Stimulated activated CD8-positive, alpha-beta memory T cell treated with anti-CD3 and anti-CD28 coated beads, Interleukin-4, amount 100 ng/mL, for 24 hours (primary cell): ENCODE measurements around the gene LPP.

Source experiments
- DNase-seq: peaks from one replicate; pipeline ENCODE4 v3.0.0-alpha.2; 2020; ENCODE audit warnings: low read depth

Gene LPP

DNA sequence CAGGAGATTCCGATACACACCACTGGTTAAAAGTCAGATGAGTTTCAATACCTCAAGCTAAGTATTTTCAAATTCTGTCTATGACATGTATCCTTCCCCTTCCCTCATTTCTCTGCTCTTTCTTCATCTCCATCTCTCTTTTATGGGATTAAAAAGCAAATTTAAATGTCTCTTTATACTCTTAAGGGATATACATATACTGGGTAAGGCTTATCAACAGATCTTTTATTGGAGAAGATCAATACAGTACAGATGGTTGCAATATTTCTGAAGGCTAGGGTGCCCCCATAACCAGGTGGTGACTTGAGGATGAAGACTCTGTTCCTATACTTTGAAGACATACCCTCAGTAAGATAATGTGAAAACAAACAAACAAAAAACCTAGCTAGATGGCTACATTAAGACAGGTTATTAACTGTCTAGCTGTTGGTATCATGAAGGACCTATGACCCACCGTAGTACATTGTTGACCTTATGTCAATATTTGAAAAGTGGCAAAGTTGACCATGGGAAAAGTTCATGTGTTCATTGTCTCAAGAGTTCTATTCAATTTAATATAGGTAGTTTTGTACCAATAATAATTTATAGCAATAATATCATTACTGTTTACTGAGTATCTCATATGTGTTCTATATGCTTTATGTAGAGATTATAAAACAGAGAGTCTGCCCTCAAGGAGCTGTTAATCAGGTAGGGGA is 319.8 kb downstream of the LPP start:
- no peak for DNase-seq

- DNase-seq: no peak
These were observed 323.0 kb downstream of the LPP start for GRCh38 chr3:188476935-188477334.

DNA sequence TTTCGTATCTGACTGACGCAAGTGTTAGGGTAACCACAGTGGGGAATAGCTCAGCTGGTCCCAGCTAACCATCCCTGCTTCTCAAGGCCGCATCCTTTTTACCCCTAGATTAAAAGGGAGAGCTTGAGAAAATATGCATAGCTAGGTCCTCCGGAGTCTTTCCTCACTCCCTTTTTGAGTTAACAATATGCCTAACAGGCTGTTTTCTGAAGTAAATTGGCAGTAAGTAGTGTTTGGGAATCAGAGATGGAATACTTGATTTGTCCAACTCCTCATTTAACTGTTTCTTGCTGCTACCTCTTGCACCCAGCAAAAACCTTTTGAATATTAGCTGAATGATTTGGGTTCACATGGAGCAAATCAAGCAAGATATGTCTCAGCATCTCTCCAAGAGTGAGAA is 326.1 kb downstream of the LPP start:
- no peak for DNase-seq

DNA sequence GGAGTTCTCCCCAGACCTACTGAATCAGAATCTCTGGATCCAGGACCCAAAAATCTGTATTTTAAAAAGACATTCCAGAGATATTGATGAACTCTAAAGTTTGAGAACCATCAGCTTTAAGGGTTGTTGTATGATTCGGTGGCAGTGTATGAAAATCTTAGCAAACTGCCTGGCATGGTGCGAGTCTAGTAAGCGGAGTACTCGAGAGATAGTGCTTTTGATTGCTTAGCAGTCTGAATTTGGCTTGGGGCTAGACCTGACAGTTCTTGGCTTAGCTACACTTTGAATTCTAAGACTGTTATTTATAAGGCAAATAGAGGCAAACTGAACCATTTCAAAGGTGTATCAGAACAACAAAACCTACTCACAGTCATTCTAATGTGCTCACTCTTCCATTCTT is 329.0 kb downstream of the LPP start:
- DNase-seq: no peak

DNA sequence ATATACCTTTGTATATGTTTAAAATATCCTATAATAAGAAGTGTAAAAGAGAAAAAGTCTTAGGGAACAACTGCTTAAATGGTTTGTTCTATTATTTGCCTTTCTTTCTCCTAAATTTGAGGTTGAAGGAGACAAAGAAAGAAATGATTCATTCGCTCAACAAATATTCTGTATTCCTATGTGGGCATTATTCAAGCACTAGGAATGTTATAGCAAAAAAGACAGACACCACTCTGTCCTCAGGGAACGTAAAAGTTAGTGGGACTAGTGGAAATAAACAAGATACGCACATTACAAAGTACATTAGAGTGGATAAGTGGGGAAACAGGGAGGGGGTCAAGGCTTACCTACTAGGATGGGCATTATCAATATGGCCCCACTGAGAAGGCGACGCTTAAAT is 332.2 kb downstream of the LPP start:
- no peak for DNase-seq

DNA sequence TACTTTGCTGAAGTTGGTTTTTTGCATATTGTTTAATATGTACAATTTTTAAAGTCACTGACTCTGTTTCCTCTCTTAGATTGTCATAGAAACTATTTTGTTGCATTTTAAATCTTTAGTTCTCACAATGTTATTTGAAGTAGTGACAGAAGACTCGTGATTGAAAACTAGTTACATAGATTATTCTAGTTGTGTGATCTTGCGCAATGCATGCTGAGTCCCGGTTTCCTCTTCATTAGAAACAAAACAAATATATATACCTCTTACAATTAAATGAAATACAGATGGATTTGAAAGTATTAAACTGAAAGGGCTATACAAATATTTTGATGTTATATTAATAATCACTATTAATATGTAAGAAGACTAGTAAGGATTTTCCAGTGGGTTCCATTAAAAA is 333.0 kb downstream of the LPP start:
- no peak for DNase-seq

DNA sequence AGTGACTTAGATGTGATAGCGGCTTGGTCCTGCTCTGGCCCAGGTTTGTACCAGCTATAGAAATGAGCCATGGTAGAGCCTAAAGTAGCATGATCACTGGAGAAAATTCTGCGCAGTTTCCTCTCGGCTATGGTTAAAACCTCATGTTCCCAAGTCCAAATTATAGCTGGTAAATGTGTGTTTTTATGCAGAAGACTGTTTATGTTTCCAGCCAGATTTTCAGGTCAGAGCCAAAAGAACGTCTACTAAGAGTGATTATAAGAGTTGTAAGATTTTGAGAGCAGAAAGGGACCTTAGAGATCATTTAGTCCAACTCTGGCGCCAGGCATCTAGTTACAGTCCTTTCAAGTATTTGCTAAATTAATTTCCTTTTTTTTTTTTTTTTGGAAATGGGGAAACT is 333.7 kb downstream of the LPP start:
- no peak for DNase-seq

GRCh38 chr3:188488801-188489200 is 334.8 kb downstream of the LPP start:
- DNase-seq: no peak

DNA sequence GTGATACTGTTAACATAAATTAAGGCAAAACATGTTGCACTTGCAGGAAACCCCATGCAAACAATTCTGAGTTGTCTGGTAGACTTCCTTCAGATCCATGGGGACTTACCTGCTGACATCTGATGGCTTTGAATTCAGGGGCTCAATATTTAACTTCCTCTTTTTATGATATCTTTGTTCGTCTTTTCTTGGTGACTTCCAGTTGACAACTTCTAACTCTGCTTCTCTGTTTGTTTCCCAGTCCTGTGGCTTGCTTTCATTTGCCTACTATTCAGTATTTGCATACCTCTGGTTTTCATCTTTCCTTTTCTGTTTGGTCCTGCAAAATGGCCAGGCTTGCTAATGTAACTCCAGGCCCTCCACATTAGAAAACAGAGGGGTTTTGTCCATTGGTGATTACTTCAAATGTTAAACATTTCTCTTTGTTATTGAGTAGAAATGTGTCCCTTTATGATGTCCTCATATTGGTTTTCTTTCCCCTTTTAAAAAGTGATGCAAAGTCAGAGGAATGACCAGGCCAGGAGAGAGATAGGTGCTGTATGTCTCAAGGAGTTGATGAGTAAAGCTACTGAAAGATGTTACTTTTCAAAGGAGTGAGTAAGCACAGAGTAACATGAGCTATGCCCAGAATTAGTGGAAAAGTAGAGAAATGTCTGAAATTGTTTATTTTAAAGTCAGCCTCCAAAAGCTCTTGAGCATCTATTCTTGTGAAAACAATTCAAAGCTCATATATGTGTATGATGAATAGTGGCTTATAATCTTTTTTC is 335.9 kb downstream of the LPP start:
- no peak for DNase-seq

DNA sequence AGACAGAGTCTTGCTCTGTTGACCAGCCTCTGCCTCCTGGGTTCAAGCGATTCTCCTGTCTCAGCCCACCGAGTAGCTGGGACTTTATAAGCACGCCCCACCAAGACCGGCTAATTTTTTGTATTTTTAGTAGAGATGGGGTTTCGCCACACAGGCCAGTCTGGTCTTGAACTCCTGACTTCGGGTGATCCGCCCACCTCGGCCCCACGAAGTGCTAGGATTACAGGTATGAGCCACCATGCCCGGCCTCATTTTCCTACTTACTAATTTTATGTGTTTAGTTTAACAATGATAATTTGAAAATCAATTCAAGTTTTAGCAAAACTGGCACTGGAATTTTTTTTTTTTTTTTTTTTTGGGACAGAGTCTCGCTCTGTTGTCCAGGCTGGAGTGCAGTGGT is 336.5 kb downstream of the LPP start:
- no peak for DNase-seq

DNA sequence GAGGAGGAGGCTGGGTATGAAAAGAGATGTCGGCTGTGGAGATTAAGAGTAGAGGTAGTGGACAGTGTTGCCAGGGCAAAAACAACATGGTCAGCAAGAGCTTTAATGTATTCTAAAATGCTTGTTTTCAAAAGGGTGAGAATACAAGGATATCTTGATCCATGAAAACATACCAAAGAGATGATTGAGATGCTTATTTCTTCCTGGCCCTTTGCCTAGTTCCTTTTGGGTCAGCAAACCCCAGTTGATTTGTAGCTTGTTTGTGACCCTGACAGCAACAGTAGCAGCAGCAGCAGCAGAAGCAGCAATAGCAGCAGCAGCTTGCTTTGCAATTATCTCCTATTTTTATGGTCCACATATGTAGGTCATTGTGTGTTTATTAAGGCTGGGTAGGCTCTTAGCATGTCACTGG is 337.3 kb downstream of the LPP start:
- DNase-seq: no peak

DNA sequence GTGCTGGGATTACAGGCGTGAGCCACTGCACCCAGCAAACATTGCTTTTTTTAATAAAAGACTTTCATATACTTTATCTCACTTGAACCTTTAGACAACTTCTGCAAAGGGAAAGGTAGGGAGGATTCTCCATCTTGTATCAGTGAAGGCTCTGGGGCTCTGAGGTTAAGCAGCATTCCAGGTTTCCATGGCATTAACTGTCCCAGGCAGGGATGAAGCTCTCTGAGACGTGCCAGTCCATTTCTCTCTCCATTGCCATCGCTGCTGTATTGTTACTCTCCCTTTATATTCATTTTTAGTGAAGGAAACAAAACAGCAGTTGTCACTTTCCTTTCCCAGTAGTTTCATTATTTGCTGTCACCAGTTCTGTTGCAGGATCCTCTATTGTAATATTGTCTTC is 342.4 kb downstream of the LPP start:
- DNase-seq: no peak

DNA sequence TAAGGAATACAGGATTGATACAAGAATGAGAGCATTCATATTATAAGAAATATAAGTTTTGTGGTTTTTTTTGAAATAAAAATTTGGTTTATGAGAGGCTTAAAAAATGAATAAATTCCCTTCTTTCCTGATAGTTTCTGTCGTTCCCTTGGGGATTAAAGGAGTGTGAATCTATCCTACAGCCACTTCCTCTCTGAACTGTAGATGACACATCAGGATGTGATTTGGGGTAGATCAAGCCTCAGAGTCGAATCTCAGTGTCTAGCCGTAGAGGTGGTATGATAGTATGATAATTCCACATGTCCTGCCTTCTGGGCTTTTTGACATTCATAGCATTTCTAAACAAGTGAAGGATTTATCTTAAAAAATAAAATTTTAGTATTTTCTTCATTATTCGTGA is 343.1 kb downstream of the LPP start:
- no peak for DNase-seq

DNA sequence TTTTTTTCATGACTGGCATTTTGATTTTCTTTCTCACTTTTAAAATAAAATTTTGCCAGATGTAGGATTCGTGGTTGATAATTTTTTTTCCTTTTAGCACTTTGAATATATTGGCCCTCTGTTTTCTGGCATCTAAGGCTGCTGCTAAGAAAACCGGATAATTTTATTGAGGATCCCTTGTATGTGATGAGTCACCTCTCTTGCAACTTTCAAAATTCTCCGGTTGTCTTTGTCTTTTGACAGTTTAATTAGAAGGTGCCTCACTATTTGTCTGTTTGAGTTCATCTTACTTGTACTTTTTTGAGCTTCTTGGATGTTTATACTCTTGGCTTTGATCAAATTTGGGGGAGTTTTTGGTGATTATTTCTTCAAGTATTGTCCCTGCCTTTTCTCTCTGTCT is 349.7 kb downstream of the LPP start:
- DNase-seq: no peak

- DNase-seq: no peak
These were observed 351.2 kb downstream of the LPP start for GRCh38 chr3:188505151-188505550.

- no peak for DNase-seq
These were observed 352.0 kb downstream of the LPP start for GRCh38 chr3:188505911-188506310.

DNA sequence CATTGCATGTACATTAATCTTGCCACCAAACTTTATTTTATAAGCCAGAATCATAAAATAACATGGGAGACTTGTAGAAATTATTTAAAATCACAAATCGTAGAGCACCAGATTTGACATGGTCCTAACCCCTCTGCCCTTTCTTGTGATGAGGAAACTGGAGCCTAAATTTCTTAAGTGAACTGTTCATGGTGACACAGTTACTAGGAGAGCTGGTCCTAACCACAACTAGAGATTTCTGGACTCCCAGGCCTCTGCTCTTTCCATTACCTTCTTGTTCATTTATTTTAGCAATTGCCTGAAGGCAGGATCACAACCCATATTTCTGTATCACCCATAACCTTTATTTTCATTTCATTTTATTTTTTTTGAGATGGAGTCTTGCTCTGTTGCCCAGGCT is 352.5 kb downstream of the LPP start:
- no peak for DNase-seq

DNA sequence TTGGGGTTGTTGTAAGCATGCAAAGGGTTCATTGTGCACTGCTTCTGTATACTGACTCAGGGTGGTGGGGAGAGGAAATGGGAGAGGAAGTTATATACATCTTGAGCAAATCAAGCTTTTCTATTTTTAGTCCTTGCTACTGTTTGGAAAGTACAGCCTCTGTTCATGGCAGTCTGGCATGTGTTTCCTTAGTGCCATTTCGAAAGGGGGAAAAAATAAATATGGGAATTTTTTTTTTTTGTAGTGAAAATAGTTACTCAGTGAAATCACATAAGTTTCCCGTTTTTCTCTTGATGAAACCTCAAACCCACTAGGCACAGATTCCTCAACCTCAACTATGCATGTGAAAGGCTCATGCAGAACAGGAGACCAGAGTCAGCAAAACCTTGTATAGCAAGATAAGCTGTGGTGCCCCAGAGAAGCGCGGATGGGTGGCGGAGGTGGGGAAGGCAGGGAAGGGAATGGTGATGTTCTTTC is 353.3 kb downstream of the LPP start:
- DNase-seq: no peak

DNA sequence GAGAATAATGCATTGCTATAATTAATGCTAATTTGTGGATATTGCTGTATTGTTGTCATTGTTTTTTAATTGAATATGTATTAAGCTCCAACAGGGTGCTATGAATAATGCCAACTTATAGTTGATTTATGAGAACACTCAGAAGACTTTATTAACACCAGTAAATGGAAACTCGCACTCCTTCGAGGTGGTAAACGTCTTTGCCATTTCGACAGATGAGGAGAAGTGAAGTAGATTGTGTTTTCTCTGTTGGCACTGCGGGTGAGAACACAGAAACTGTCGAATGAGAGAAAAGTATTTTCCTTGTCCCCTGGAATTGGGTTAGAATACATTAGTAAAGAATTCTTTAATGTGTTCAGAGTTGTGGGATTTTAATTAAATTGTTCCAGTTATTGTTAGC is 354.5 kb downstream of the LPP start:
- DNase-seq: no peak

DNA sequence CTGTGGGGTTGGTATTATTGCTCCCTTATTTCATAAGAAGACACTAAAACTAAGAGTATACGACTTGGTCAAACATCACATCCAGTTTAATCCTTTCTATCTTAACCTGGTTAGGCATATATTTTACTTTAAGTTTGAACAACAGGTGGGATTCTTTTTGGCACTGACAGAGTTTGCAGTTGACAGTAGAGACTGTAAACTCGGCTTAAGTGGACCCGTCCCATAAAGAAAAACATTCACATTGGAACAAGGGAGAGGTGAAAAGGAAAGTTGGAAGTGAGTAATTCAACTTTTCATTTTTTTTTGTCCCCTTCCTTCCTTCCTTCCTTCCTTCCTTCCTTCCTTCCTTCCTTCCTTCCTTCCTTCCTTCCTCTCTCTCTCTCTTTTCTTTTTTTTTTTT is 355.4 kb downstream of the LPP start:
- DNase-seq: no peak

DNA sequence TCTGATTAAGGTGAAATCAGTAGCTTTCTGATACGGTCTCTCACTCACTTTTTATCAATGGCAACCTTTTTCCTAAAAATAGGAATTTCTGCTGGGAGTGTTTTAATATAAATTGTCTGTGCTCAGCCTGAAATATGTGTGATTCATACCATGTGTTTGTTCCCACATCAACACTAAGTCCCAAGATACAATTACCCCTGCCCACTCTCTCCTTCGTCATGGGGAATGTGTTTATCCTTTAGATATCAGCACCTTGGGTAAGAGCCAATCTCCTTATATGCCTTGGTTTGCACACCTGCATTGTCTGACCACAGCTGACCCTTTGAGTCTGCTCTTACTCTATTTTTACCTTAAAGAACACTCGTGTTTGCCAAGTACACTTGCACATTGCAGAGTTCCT is 356.4 kb downstream of the LPP start:
- DNase-seq: no peak

DNA sequence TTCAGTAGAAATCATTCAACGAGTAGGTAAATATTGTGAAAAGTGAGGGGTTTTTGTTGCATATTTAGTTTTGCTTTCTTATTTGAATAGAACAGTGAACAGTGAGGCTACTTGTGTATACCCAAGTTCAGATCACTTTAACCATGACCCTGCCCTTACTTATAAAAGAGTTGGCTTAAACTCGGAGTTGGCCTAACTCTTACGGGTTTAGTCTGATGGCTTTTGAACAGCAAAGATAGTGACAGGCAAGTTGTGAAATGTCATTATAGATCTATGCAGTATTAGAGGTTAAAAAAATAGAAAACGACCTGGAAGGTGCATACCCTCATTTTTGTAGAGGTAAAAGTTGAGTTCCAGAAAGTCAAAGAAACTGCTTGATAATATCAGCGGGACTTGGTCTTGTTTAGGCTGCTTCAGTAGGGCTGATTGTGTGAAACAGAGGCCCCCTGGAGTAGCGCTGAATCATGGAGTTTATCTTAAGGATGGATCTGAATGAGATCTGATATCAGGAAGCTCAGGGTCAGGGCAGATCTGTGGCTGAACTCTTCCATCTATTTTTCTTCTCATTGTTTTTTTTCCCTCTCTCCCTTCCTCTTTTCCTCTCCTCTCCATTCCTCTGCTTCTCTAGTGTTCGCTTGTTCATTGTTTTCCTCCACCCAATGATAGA is 359.8 kb downstream of the LPP start:
- DNase-seq: no peak

DNA sequence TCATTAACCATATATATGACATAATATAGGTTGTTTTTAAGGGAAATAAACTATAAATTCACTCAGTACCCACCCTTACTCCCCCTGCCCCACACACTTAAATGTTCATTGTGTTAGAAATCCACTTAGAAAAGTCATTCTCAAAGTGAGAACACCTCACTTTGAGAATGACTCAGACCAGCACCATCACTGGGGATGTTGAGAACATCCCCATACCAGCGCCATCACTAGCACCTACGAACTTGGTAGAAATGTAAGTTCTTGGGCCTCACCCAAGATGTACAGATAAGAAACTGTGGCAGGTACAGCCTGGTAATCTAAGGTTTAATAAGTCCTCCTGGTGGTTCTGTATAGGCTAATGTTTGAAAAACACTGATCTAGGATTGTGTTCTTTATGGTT is 362.6 kb downstream of the LPP start:
- DNase-seq: no peak
